Small intestine (tissue), 7 donors: Measurements from ENCODE around the gene DNAJC4. TPM values are rescaled to one million over a fixed set of nuclear protein-coding genes. Genes with fewer than 3 reads are reported as not detected.

Source experiments
- DNase-seq, 2 donors: peaks; one replicate each; pipeline versions ENCODE4 v3.0.0 to v3.0.0-alpha.2; 2013
- FAIRE-seq: peaks from 2 replicates; lab custom pipeline; 2012; peaks lifted over from hg19 to GRCh38; lab: Jason Lieb, UNC
- H3K27ac ChIP-seq, 3 donors: one replicate each; pipeline ENCODE4 v1.5.1; 2013; ENCODE audit warnings: low read length in 2 of 3, mild to moderate bottlenecking in 2 of 3, control low read depth in 1 of 3, inconsistent platforms in 1 of 3, low read depth in 1 of 3, moderate library complexity in 1 of 3
- H3K27me3 ChIP-seq, 3 donors: one replicate each; pipeline ENCODE4 v1.6.1; 2013; ENCODE audit warnings: low read length in 3 of 3, inconsistent platforms in 1 of 3; ENCODE audit not compliant: control insufficient read depth in 3 of 3, insufficient read depth in 3 of 3
- H3K36me3 ChIP-seq, 3 donors: one replicate each; pipeline ENCODE4 v1.6.1; 2013; ENCODE audit warnings: low read length in 3 of 3, inconsistent platforms in 1 of 3, low read depth in 1 of 3, mild to moderate bottlenecking in 1 of 3, moderate library complexity in 1 of 3; ENCODE audit not compliant: control insufficient read depth in 3 of 3, insufficient read depth in 2 of 3
- H3K4me1 ChIP-seq, 3 donors: one replicate each; pipeline ENCODE4 v1.6.1; 2013; ENCODE audit warnings: low read length in 2 of 3, inconsistent platforms in 1 of 3, low read depth in 1 of 3, mild to moderate bottlenecking in 1 of 3, moderate library complexity in 1 of 3; ENCODE audit not compliant: control insufficient read depth in 3 of 3, insufficient read depth in 2 of 3
- H3K4me3 ChIP-seq, 3 donors: one replicate each; pipeline ENCODE4 v1.5.1; 2013; ENCODE audit warnings: low read length in 3 of 3, control low read depth in 1 of 3, inconsistent platforms in 1 of 3, low read depth in 1 of 3, mild to moderate bottlenecking in 1 of 3, moderate library complexity in 1 of 3
- H3K9me3 ChIP-seq, 2 donors: one replicate each; pipeline ENCODE4 v1.6.1; 2013; ENCODE audit warnings: low read depth in 1 of 2, low read length in 1 of 2; ENCODE audit not compliant: control insufficient read depth in 2 of 2, insufficient read depth in 1 of 2
- WGBS, 3 donors: extraction: QIAGEN DNeasy Blood & Tissue Kit; methylation state at CpG; one replicate each; pipeline ENCODE4 v1.1.7; 2013; 5-methylcytosine and 5-hydroxymethylcytosine counted together
- polyA plus RNA-seq, 4 donors: library from polyadenylated mRNA; stranded (reverse) in 3 of 4; unstranded in 1 of 4; fragments of 200-250 nt in 3 of 4; fragments of 120-200 nt in 1 of 4; gene quantifications; one replicate each; pipeline versions ENCODE4 v1.2.1 to v1.2.3, GENCODE V29; 2013
- donor health status: healthy with polysubstance abuse.
- donor health status: control.
- donor health status: control.
- donor health status: Bipolar disorder and iron deficiency.
- donor health status: healthy.

Gene DNAJC4
- polyA plus RNA-seq, 4 donors: 50.6 to 164 (median 93.6) TPM

DNA sequence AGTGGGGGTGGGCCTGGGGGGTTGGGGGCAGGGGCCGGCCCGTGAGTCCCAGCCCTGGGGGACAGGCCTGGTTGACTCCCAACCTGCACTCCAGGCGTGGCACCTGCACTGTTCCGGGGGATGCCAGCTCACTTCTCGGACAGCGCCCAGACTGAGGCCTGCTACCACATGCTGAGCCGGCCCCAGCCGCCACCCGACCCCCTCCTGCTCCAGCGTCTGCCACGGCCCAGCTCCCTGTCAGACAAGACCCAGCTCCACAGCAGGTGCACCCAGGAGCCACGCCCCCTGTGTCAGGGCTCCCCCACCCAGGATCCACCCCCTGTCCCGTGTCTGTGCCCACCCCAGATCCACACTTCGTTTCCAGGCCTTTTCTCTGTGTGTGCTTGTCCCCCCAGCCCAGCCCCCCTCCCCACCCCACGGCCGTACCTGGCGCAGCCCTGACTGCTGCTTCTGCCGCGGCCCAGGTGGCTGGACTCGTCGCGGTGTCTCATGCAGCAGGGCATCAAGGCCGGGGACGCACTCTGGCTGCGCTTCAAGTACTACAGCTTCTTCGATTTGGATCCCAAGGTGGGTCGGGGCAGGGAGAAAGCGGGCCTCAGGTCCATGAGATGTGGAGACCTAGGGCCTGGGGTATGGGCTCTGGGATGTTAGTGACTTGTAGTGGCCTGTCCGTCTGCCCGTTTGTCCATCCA, 19.0 kb upstream of the DNAJC4 start:
- Histone ChIP-seq H3K4me1 (peaks cover 0 to 18% (median 0%) of the 10 kb centered on the region in 3 donors), H3K36me3 (peaks cover 2 to 69% (median 4%) of the 10 kb centered on the region in 3 donors), H3K4me3 (no peak overlapping the region), H3K9me3 (no peaks in the 10 kb centered on the region), H3K27me3 (no peaks in the 10 kb centered on the region), H3K27ac (no peak overlapping the region)
- no peak for DNase-seq
- 83 to 86% (median 85%) methylated on average over 23 to 30 of the region's 30 CpGs for WGBS, 3 donors
- no peak for FAIRE-seq

- FAIRE-seq (no peak), DNase-seq (no peak)
- whole genome bisulfite sequencing, 3 donors: 85 to 89% (median 86%) methylated on average over 6 of the region's 6 CpGs
- peaks cover 5 to 54% (median 6%) of the 10 kb centered on the region in 3 donors for H3K36me3 ChIP-seq
- H3K9me3 ChIP-seq: no peaks in the 10 kb centered on the region
- no peaks in the 10 kb centered on the region for H3K27me3 ChIP-seq
- no peak overlapping the region for H3K4me3 ChIP-seq
- H3K27ac ChIP-seq: no peak overlapping the region
- H3K4me1 ChIP-seq: no peaks in the 10 kb centered on the region
Observed at GRCh38 chr11:64216879-64217278, 13.5 kb upstream of the DNAJC4 start.

DNA sequence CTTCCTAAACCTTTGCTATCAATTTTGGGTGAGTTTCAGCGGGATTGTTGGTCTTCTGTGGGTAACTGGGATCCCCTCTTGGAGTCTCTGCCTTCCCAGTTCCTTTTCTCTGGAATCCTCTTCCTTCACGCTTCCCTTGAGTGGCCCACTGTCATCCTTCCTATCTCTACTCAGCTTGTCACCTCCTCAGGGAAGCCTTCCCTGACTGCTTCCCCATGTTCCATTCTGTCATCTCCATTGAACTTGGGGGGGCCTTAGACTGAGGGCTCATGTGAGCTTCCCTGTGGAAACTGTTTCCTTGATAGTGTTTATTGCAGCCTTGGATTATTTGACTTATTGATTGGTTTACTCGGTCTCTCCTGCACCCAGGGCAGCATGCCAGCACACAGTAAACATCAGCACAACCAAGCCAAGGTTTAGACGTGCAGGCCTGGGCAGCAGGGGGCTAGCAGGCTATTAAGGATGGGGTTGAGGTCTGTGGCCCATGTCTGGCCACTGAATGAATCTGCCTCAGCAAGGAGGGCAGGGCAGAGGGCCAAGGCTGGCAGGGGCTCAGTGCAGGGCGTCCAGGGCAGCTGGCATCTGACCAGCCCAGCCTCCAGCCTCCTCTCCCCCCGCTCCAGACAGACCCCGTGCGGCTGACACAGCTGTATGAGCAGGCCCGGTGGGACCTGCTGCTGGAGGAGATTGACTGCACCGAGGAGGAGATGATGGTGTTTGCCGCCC, 11.6 kb upstream of the DNAJC4 start:
- Histone ChIP-seq H3K4me1 (no peaks in the 10 kb centered on the region), H3K4me3 (no peak overlapping the region), H3K27ac (no peak overlapping the region), H3K36me3 (peaks cover 5 to 60% (median 6%) of the 10 kb centered on the region in 3 donors), H3K9me3 (no peaks in the 10 kb centered on the region), H3K27me3 (no peaks in the 10 kb centered on the region)
- FAIRE-seq (no peak), DNase-seq (peak in 1 of 2 donors; percentile 61)
- WGBS, 3 donors: 29 to 67% (median 39%) methylated on average over 11 of the region's 11 CpGs

DNA sequence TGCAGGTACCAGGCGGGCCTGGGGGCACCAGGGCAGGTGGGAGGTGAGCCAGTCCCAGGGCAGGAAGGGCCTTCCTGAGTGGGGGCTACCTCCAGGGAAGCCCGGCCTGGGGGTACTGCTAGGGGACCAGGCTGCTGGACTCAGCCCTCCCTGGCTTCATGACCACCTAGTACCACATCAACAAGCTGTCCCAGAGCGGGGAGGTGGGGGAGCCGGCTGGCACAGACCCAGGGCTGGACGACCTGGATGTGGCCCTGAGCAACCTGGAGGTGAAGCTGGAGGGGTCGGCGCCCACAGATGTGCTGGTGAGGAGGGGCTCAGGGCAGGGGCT, 11.0 kb upstream of the DNAJC4 start:
- DNase-seq (no peak), FAIRE-seq (no peak)

DNA sequence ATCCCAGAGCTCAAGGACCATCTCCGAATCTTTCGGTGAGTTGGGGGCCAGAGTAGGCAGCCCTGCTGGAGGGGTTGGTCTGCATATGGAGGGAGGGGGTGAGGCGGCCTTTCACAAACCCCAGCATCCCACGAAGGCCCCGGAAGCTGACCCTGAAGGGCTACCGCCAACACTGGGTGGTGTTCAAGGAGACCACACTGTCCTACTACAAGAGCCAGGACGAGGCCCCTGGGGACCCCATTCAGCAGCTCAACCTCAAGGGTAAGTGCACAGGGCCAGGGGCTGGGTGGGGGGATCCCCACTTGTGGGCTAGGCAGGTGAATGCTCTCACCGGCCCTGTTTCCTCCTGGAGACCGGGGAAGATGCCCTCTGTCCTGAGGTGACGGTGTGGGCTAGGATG, 10.6 kb upstream of the DNAJC4 start:
- H3K9me3 ChIP-seq: no peaks in the 10 kb centered on the region
- no peak for FAIRE-seq
- no peak overlapping the region for H3K4me3 ChIP-seq
- no peaks in the 10 kb centered on the region for H3K4me1 ChIP-seq
- no peak for DNase-seq
- no peak overlapping the region for H3K27ac ChIP-seq
- WGBS, 3 donors: 88 to 95% (median 88%) methylated on average over 8 to 10 of the region's 10 CpGs
- peaks cover 5 to 69% (median 6%) of the 10 kb centered on the region in 3 donors for H3K36me3 ChIP-seq
- no peaks in the 10 kb centered on the region for H3K27me3 ChIP-seq

More for the DNA sequence above, 11.0 kb upstream of the DNAJC4 start:
- Histone ChIP-seq H3K4me1 (no peaks in the 10 kb centered on the region), H3K4me3 (no peak overlapping the region), H3K9me3 (no peaks in the 10 kb centered on the region), H3K27me3 (no peaks in the 10 kb centered on the region), H3K36me3 (peaks cover 5 to 65% (median 6%) of the 10 kb centered on the region in 3 donors), H3K27ac (no peak overlapping the region)
- WGBS, 3 donors: 84 to 90% (median 86%) methylated on average over 7 of the region's 7 CpGs

GRCh38 chr11:64220271-64220670, 10.1 kb upstream of the DNAJC4 start:
- no peaks in the 10 kb centered on the region for H3K9me3 ChIP-seq
- H3K36me3 ChIP-seq: peaks cover 4 to 67% (median 6%) of the 10 kb centered on the region in 3 donors
- 88 to 91% (median 91%) methylated on average over 11 to 17 of the region's 17 CpGs for WGBS, 3 donors
- no peak for DNase-seq
- FAIRE-seq: no peak
- H3K4me3 ChIP-seq: no peak overlapping the region
- H3K27ac ChIP-seq: no peak overlapping the region
- peaks cover 0 to 3% (median 1%) of the 10 kb centered on the region in 3 donors for H3K4me1 ChIP-seq
- H3K27me3 ChIP-seq: no peaks in the 10 kb centered on the region

GRCh38 chr11:64220798-64221197, 9.6 kb upstream of the DNAJC4 start:
- H3K4me1 ChIP-seq: peaks cover 0 to 6% (median 1%) of the 10 kb centered on the region in 3 donors
- FAIRE-seq: no peak
- H3K27ac ChIP-seq: no peak overlapping the region
- DNase-seq: no peak
- no peak overlapping the region for H3K4me3 ChIP-seq
- H3K36me3 ChIP-seq: peaks cover 4 to 63% (median 6%) of the 10 kb centered on the region in 3 donors
- H3K27me3 ChIP-seq: no peaks in the 10 kb centered on the region
- no peaks in the 10 kb centered on the region for H3K9me3 ChIP-seq
- 91 to 92% (median 91%) methylated on average over 12 to 14 of the region's 14 CpGs for WGBS, 3 donors

- no peaks in the 10 kb centered on the region for H3K27me3 ChIP-seq
- no peak overlapping the region for H3K4me3 ChIP-seq
- FAIRE-seq (no peak), DNase-seq (no peak)
- no peaks in the 10 kb centered on the region for H3K9me3 ChIP-seq
- WGBS, 3 donors: 80 to 83% (median 81%) methylated on average over 9 of the region's 9 CpGs
- H3K36me3 ChIP-seq: peaks cover 4 to 58% (median 6%) of the 10 kb centered on the region in 3 donors
- peaks cover 0 to 18% (median 1%) of the 10 kb centered on the region in 3 donors for H3K4me1 ChIP-seq
- no peak overlapping the region for H3K27ac ChIP-seq
Observed at GRCh38 chr11:64222651-64223000, 7.7 kb upstream of the DNAJC4 start.
